ENCODE measurements around the gene KCNJ1.

Gene KCNJ1

DNA sequence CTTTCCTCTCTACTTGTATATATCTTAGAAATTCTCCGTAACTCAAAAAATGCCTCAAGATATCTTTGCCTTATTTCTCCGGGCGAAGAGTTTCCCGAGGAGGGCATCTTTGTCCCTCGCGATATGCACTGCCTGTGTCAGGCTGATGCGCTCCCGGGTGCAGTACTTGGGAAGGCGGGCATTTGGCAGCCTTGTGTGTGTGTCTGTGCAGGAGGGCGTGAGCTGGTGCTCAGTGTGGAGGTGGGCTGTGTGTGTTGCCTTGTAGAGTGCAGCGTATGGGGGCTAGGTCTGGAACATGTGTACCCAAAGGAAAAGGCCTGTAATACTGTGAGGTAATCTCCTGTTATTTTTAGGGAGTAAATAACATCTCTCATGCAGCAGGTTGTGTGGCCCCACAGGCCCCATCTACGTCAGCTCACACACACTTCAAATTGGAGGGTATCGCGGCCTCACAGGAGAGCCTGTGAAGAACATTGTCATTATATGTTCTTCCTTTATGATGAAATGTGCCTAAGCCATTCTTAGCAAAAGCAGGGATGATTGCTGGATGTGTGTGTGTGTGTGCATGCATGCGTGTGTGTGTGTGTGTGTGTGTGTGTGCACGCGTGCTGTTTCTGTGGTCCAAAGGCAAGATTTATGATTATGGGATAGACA is 77.5 kb downstream of the KCNJ1 start:
- TF ChIP-seq, protein P1, sequence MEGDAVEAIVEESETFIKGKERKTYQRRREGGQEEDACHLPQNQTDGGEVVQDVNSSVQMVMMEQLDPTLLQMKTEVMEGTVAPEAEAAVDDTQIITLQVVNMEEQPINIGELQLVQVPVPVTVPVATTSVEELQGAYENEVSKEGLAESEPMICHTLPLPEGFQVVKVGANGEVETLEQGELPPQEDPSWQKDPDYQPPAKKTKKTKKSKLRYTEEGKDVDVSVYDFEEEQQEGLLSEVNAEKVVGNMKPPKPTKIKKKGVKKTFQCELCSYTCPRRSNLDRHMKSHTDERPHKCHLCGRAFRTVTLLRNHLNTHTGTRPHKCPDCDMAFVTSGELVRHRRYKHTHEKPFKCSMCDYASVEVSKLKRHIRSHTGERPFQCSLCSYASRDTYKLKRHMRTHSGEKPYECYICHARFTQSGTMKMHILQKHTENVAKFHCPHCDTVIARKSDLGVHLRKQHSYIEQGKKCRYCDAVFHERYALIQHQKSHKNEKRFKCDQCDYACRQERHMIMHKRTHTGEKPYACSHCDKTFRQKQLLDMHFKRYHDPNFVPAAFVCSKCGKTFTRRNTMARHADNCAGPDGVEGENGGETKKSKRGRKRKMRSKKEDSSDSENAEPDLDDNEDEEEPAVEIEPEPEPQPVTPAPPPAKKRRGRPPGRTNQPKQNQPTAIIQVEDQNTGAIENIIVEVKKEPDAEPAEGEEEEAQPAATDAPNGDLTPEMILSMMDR (IDR thresholded peaks at IDR 0.05; ENCODE audit: low read length, missing control alignments), result no peak
- H3K4me3 ChIP-seq (replicated peaks; ENCODE audit: low read depth, low read length), result peak overlapping the region; percentile 7
- peak; percentile 49 for DNase-seq (ENCODE audit: low read depth)

Measured in fibroblast of pulmonary artery (primary cell).